SU-DHL-6 (cell line): Measurements from ENCODE around the gene PBLD.

Experiments used
- H2AFZ ChIP-seq: fragments of 200-600 bp; sonication (generic); 2 replicates; pipeline ENCODE4 v1.6.1; 2014; ENCODE audit warnings: low read depth, mild to moderate bottlenecking, moderate library complexity, mixed read lengths, antibody characterized with exemption, low read length; ENCODE audit not compliant: severe bottlenecking
- H3F3A ChIP-seq: fragments of 200-600 bp; shearing (Covaris generic); 2 replicates; pipeline ENCODE4 v1.6.0; 2016; ENCODE audit warnings: antibody characterized with exemption, mild to moderate bottlenecking; ENCODE audit not compliant: insufficient read depth
- H3K27ac ChIP-seq: fragments of 200-600 bp; sonication (generic); 2 replicates; pipeline ENCODE4 v1.5.1; 2016; ENCODE audit warnings: low read depth, mild to moderate bottlenecking, low read length, moderate library complexity, mixed read lengths
- H3K27me3 ChIP-seq: fragments of 200-600 bp; sonication (generic), shearing (Covaris generic); 2 replicates; pipeline ENCODE4 v1.6.0; 2014; ENCODE audit warnings: mild to moderate bottlenecking, low read length
- H3K36me3 ChIP-seq: fragments of 200-600 bp; sonication (generic); 2 replicates; pipeline ENCODE4 v1.6.1; 2014; ENCODE audit warnings: mild to moderate bottlenecking, low read length, mixed read lengths
- H3K4me2 ChIP-seq: fragments of 300-600, 200-600 bp; shearing (Covaris generic), sonication (generic); 2 replicates; pipeline ENCODE4 v1.6.0; 2014; ENCODE audit warnings: low read length, low read depth, mild to moderate bottlenecking; ENCODE audit not compliant: poor library complexity, severe bottlenecking
- H3K4me3 ChIP-seq: fragments of 200-600 bp; sonication (generic); 2 replicates; pipeline ENCODE4 v1.5.1; 2014; ENCODE audit warnings: antibody characterized with exemption, low read length, mild to moderate bottlenecking, mixed read lengths; ENCODE audit not compliant: insufficient read depth, poor library complexity, severe bottlenecking
- H3K79me2 ChIP-seq: fragments of 200-600 bp; sonication (generic); 2 replicates; pipeline ENCODE4 v1.6.1; 2014; ENCODE audit warnings: mild to moderate bottlenecking, low read length, moderate library complexity; ENCODE audit not compliant: insufficient read depth
- H3K9ac ChIP-seq: fragments of 200-600 bp; sonication (generic); 2 replicates; pipeline ENCODE4 v1.7.0; 2014; ENCODE audit warnings: mild to moderate bottlenecking, low read length
- H3K9me2 ChIP-seq: fragments of 200-600 bp; sonication (generic); replicated peaks from 2 replicates; pipeline ENCODE4 v1.6.1; 2014; ENCODE audit warnings: low read length; ENCODE audit not compliant: insufficient read depth
- H3K9me3 ChIP-seq: fragments of 200-600 bp; sonication (generic); 2 replicates; pipeline ENCODE4 v1.6.1; 2014; ENCODE audit warnings: low read length, mixed read lengths; ENCODE audit not compliant: insufficient read depth
- H4K20me1 ChIP-seq: fragments of 200-600 bp; sonication (generic); 2 replicates; pipeline ENCODE4 v1.6.1; 2014; ENCODE audit warnings: low read depth, mild to moderate bottlenecking, antibody characterized with exemption, low read length, moderate library complexity, mixed read lengths
- CTCF ChIP-seq: fragments of 200-600 bp; sonication (generic); IDR thresholded peaks from one replicate; pipeline ENCODE4 v1.5.1; 2017; ENCODE audit warnings: antibody characterized with exemption, mild to moderate bottlenecking, low read length, moderate library complexity; ENCODE audit not compliant: insufficient read depth, poor library complexity, severe bottlenecking
- EZH2phosphoT487 ChIP-seq: fragments of 200-600 bp; sonication (generic), shearing (Covaris generic); conservative IDR thresholded peaks from 2 replicates; pipeline ENCODE4 v1.6.1; 2018; ENCODE audit warnings: mild to moderate bottlenecking, antibody characterized with exemption, low read length, moderate library complexity, mixed read lengths

Gene PBLD

GRCh38 chr10:68302871-68303270, 29.9 kb downstream of the PBLD start:
- TF ChIP-seq EZH2phosphoT487 (no peak), CTCF (no peak)
- no peaks in the 10 kb centered on the region for H4K20me1 ChIP-seq
- no peak overlapping the region for H3K9ac ChIP-seq
- H3K4me3 ChIP-seq, result no peak overlapping the region
- no peaks in the 10 kb centered on the region for H3K36me3 ChIP-seq
- peaks cover 25% of the 10 kb centered on the region for H3F3A ChIP-seq
- H3K27me3 ChIP-seq, result no peaks in the 10 kb centered on the region
- H3K4me2 ChIP-seq, result no peak overlapping the region
- no peak overlapping the region for H2AFZ ChIP-seq
- no peaks in the 10 kb centered on the region for H3K79me2 ChIP-seq
- H3K9me2 ChIP-seq, result no peaks in the 10 kb centered on the region
- no peaks in the 10 kb centered on the region for H3K9me3 ChIP-seq
- no peak overlapping the region for H3K27ac ChIP-seq

DNA sequence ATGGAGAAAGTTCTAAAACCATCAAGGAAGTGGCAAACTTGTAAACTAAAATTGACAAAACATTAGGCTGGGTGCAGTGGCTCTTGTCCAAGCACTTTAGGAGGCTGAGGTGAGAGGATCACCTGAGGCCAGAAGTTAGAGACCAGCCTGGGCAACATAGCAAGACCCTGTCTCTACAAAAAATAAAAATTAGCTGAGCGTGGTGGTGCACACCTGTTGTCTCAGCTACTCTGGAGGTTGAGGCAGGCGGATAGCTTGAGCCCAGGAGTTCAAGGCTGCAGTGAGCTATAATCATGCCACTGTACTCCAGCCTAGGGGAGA, 30.3 kb downstream of the PBLD start:
- Histone ChIP-seq H2AFZ (peak overlapping the region; percentile 20), H3F3A (peaks cover 25% of the 10 kb centered on the region), H3K9me2 (no peaks in the 10 kb centered on the region), H3K27me3 (no peaks in the 10 kb centered on the region), H3K9ac (no peak overlapping the region), H3K27ac (peak overlapping the region; percentile 96), H4K20me1 (no peaks in the 10 kb centered on the region), H3K4me2 (no peak overlapping the region), H3K79me2 (no peaks in the 10 kb centered on the region), H3K9me3 (no peaks in the 10 kb centered on the region), H3K36me3 (no peaks in the 10 kb centered on the region), H3K4me3 (no peak overlapping the region)
- TF ChIP-seq EZH2phosphoT487, result no peak

DNA sequence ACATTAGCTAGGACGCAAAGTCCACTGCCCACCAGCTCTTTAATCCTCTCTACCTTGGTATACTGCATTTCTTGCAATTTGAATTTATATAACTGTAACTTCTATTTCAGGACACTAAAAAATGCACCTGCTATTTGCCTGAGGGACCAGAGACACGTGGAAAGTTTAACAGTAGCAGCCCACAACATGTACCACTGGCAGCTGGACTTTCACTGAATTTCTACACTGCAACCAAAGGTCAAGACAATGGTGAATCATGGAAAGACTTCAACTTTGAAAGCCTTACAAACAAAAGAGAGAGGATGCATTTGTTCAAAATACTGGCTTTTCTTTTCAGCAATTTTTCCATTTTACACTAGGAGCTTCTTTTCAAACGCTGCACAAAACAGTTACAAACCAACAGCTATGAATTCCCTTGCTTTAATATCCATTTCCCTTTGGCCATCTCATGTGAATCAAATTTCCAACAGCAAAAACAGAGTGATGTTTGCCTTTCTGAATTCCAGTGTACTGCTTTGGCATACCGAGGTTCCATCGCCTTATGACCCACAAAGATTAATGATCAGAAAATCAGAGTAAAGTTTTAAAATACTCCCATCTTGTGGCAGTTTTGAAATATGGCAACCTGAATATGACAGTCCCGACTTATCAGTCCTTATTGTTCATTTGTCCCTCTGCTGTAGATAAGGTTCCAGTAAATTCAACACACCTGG, 30.8 kb downstream of the PBLD start:
- Histone ChIP-seq H3K27ac (peak overlapping the region; percentile 96), H3K27me3 (no peaks in the 10 kb centered on the region), H3K9me3 (no peaks in the 10 kb centered on the region), H3K9me2 (no peaks in the 10 kb centered on the region), H3K4me3 (peak overlapping the region; percentile 22), H3K9ac (peak overlapping the region; percentile 56), H3K79me2 (no peaks in the 10 kb centered on the region), H3K4me2 (peak overlapping the region; percentile 91), H4K20me1 (no peaks in the 10 kb centered on the region), H3F3A (peaks cover 25% of the 10 kb centered on the region), H3K36me3 (no peaks in the 10 kb centered on the region), H2AFZ (peak overlapping the region; percentile 20)
- peak; percentile 50 for TF ChIP-seq CTCF
- TF ChIP-seq EZH2phosphoT487, result no peak

- peak overlapping the region; percentile 56 for H3K9ac ChIP-seq
- H2AFZ ChIP-seq, result peak overlapping the region; percentile 20
- peak overlapping the region; percentile 96 for H3K27ac ChIP-seq
These were observed 31.4 kb downstream of the PBLD start for GRCh38 chr10:68301301-68301700.

More at GRCh38 chr10:68301301-68301700, 31.4 kb downstream of the PBLD start:
- Histone ChIP-seq H3K4me2 (peak overlapping the region; percentile 91), H3K9me3 (no peaks in the 10 kb centered on the region), H3K9me2 (no peaks in the 10 kb centered on the region), H3K79me2 (no peaks in the 10 kb centered on the region), H3K36me3 (no peaks in the 10 kb centered on the region), H4K20me1 (no peaks in the 10 kb centered on the region), H3F3A (peaks cover 25% of the 10 kb centered on the region), H3K27me3 (no peaks in the 10 kb centered on the region), H3K4me3 (peak overlapping the region; percentile 5)
- TF ChIP-seq EZH2phosphoT487, result no peak
- no peak for TF ChIP-seq CTCF
